GM19397 (cell line): ENCODE measurements around the gene SSX4B.
"Not testable (repeated sequence)": the region's sequence is repeated elsewhere in the genome, so short reads cannot be mapped to it uniquely, and the experiment has no call there.

Source experiments
- ATAC-seq: cut with Tn5 transposase; IDR thresholded peaks from one replicate; pipeline ENCODE4 v1.9.1; 2021; ENCODE audit warnings: mild to moderate bottlenecking, moderate library complexity; ENCODE audit not compliant: unreplicated experiment

SSX4B gene

DNA sequence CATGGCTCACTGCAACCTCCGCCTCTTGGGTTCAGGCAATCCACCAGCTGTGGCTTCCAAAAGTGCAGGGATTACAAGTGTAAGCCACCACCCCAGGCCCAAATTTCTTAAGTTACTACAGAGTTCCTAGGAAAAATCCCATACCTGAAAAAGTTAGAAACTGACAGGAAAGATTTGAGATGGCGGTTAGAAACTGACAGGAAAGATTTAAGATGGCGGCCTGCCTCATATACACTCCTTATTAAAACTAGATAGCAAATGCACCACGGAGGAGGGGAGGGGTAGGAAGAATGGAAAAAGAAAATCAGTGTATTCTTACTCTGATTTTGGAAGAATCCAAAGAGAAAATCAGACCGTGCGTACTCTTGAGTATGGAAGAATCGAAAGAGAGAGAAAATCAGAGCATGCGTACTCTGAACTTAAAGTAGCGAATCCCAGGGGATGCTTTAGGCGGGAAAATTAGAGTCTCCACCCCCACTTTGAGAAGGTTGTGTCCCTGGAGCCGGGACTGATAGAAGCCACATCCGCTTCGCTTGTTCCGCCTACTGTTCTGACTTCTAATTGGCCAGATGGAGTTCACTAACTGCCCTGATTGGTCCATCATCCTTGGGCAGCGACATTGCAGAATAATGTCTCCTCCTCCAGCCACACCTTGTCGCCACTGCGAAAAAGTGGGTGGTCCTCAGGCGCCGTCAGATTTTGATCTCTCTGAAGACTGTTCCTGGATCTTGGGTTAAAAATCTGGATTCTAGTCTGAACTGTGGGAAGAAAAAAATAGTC lies 55.3 kb downstream of the SSX4B start, which contains the start of gene SSX3:
Gene SSX3, minus strand, starts transcription at position 389 of the 780 bp plus-strand sequence. CDS start 1,454 bp downstream, outside the sequence.
- ATAC-seq = not testable (repeated sequence)
